PC-9 (cell line): ENCODE measurements around the gene ZNF616.

ENCODE experiments used
- CTCF ChIP-seq: fragments of 200-600 bp; sonication (generic); conservative IDR thresholded peaks from 2 replicates; pipeline ENCODE4 v1.6.1; 2017; ENCODE audit warnings: mixed run types, antibody characterized with exemption, mild to moderate bottlenecking, moderate library complexity
- EZH2 ChIP-seq: fragments of 200-600 bp; sonication (generic); IDR thresholded peaks from 2 replicates; pipeline ENCODE4 v1.8.0; 2017; ENCODE audit warnings: antibody characterized with exemption, low read depth

DNA sequence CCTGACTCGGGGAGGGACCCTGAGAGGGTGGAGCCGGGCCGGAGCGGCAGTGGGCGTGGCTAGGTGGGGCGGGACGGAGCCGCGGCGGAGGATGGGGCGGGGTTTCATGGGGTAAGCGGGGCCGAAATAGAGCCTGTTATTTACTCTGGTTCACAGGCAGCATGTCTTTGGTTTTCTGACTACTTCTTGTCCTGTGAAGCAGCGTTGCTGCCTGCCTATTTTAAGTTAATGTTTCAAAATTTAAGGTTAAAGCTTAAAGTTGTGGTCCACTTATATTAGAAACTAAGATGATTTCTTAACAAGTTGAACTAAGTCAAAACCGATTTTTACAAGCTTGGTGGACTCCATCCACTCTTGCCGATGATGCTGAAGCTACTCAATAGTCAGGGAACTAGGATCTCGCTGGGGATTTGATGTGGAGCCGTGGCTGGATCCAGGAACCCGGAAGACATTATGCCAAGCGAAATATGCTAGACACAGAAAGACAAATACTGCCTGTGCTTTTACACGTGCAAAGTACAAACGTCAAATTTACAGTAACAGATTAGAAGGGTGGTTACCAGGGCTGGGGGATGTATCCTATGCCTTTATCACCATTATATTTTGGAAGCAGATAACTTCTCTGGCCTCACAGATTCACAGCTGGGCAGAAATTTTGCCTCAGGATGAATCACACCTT is 433 bp upstream of the ZNF616 start:
- TF ChIP-seq CTCF (no peak), EZH2 (no peak)
